HG03469 (cell line): ENCODE results near the gene CELF4.

ENCODE experiments used
- ATAC-seq: cut with Tn5 transposase; IDR thresholded peaks from one replicate; pipeline ENCODE4 v1.9.1; 2021; ENCODE audit warnings: mild to moderate bottlenecking, moderate library complexity, moderate number of reproducible peaks; ENCODE audit not compliant: unreplicated experiment

CELF4 gene

DNA sequence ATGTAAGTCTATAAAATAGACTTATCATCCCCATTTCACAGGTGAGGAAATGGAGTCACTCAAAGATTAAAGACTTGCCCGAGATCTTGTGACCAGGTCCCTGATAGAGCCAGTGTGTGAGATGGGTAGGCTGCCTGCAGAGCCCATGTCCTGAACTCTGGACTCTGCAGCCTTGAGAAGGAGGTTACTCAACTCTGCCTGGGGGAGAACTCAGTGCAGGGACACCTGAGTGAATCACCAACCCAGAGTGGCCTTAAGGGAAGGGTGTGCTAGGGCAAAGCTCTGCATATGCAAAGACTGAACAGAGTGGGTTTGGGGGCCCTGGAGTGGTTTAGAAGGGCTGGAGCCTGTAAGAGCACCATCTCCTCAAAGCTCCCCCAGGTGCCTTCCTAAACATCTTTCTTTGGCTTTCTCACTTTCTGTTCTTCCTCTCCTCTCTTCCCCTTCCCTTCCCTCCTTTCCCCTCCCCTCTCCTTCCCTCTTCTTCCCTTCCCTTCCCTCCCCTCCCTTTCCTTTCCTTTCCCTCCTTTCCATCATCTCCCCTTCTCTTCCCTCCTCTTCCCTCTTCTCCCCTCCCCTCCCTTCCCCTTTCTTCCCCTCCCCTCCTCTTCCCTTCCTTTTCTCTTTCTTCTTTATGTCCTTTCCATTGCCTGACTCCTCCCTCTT is 67.6 kb downstream of the CELF4 start:
- ATAC-seq: no peak

DNA sequence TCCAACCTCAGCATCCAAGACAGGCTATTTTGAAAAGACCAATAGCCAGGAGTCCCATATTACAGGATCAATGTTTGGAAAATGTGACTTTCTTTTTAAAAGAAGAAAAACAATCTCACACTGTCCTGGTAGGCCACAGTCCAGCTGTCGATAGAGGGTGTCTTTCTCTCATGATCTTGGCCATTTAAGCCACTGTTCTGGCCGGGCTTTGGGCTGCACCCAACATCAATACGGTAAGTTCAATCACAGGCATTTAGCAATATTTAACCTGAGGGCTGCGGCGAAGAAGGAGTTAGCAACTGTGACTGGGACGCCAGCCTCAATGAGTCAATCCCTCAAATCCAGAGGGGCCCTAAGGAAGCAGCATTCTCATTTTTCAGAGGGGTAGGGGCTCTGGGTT is 69.0 kb downstream of the CELF4 start:
- no peak for ATAC-seq

DNA sequence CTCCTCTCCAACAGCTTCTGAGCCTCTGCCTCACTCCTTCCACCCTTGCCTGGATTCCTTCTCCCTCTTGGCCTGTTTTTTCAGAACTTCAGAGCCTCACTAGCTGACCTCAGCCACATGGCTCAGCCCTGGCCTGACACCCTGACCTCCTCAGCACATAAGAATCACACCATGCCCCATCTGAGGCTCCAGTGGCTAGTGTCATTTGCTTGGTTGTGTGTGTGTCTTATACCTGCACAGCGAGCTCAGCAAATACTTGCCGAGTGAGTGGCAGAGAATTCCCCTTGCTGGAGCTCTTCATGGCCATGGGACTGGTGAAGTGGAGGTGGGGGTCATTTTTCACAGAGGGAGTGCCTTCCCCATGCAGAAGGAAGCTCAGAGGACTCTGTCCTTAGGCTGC is 70.2 kb downstream of the CELF4 start:
- ATAC-seq: no peak

DNA sequence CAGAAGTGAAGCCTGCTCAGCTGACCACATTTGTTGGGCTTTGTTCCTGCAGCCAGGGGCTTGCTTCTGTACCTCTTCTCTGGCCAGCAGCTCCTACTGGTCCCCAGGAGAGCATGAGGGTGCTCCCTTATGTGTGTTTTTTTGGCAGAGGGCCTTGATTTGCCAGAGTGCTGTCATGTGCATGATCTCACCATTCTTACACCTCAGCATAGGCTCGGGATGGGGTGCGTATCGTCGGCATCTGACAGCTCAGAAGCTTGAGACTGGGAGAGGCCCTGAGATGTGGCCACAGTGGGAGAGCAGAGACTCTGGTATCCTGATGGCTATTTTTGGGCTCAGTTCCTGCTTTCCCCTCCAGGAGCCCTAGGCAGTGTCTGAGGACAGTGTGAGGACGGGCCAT is 71.2 kb downstream of the CELF4 start:
- no peak for ATAC-seq

DNA sequence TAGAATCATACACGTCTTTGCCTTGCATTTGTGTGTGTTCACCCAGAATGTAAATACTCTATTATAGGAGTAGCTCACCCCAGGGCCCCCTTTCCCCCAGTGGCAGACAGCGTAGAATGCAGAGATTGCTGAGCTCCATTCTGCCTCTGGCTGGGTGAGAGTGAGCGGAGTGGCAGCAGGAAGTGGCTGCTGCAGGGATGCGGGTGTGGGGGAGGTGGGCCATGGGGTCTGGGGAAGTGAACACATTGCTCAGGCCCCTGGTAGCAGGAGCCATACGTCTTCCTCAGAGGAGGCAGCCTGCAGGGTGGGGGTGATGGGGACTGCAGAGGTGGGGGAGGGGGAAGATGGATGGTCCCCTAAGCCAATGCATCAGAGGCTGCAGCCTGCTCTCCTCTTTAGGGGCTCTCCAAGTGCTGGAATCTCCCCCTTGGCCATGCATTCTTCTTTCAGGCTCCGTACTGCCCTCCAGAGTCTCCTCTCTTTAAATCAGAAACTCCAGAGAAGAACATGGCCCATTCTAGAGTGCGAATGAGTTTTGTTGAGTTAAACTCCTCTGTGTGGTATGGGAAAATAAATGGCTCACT is 72.2 kb downstream of the CELF4 start:
- ATAC-seq: no peak

DNA sequence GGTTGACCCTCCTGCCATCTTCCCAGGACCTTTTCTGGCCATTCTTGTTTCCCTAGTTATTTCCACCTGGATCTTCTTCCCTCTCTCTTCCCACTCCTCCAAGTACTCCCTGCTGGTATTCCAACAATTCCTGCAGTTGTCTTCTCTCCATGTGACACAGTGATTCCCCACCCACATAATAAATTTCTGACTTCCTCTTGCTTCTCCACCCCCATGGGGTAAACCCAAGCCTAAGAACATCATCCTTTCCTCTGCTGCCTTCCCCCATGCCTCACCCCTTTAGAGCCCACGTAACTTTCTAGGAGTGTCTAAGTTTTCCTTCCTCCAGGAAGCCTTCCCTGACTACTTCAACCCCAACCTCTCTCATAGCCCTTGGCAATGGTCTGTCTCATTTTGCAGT is 72.6 kb downstream of the CELF4 start:
- ATAC-seq: no peak

DNA sequence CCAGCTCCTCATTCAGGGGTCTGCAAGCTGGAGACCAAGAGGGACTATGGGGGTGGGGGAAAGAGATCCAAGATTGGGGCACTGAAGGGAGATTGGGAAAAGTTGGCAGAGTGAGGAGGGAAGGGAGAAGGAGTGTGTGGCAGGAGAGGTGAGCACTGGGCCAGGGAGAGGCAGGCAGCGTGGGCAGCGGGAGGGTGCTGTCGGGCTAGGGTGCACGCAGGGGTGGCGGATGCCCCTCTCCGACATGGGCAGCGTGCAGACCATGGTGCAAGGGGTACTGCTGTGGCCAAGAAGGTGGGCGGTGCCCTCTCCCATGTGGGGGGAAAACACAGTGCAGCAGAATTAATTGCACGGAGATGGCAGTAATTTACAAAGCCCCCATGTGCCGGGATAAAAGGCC is 74.1 kb downstream of the CELF4 start:
- no peak for ATAC-seq

DNA sequence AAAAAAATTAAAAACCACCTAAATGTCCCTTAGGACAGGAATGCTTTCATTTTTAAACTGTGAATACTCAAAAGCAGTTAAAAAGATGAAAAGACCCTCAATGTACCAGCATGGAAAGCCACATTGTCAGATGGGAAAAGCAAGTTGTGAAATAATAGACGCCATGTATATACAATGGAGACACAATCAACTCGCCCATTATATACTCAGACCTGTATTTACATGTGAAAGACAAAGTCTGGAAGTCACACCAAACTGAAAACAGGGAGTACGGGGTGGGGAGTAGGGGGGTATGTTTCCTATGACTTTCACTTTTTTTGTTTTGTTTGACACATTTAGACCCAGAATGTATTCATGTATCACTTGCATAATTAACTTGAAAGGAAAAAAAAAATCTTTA is 75.6 kb downstream of the CELF4 start:
- no peak for ATAC-seq

DNA sequence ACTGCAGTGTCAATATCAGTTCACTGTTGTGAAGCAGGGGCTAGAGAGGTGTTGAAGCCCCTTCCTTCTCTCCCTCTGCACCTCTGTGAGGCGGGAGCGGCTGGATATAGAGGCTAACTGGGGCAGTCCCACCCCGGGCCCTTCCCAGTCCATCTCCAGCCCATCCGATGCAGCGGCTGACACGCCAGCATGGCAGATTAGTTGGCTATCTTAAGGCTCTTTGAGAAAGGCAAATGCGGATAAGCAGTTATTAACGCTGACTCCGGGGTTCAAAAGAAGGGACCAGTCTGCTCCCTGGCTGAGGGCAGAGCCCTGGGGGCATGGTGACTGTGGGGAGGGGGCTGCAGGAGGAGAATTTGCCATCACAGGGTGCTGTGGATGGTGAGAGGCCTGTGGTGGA is 76.6 kb downstream of the CELF4 start:
- ATAC-seq: no peak

DNA sequence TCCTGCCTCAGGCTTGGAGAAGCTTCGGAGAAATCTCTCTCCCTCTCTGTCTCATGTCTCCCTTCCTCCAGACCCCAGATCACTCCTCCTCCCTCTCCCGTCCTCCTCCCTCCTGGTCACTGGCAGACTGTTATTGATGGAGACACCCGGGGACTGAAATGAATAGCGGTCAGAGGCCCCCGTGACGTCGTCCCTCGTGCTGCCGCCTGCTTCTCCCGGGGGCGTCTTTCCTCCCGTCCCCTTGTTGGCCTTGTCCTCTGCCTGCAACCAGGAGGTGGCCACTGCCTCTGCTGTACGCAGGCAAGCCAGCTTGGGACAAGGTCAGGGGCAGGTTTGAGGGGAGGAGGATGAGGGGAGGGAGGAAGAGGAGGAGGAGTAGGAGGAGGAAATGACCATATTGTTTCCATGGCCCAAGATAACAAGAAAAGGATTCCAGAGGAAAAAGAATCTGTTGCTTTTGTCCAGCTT is 78.2 kb downstream of the CELF4 start:
- no peak for ATAC-seq

DNA sequence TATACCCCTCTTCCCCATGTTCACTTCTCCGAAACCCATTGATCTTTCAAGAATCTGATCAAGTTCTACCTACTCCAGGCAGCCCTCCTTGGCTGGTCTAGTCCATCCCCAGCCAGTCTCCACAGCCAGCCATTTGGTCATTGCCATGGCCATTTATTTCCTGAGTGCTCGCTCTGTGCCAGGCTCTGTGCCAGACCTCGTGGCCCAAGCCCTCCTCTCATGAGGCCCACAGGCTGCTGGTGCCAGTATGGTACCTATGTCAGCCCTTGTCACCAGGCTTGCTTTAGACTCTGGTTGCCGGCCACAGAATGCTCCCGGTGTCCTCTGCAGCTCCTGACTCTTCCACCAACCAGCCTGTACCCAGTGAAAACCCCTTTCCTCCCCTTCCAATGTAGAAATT is 78.8 kb downstream of the CELF4 start:
- ATAC-seq: no peak

DNA sequence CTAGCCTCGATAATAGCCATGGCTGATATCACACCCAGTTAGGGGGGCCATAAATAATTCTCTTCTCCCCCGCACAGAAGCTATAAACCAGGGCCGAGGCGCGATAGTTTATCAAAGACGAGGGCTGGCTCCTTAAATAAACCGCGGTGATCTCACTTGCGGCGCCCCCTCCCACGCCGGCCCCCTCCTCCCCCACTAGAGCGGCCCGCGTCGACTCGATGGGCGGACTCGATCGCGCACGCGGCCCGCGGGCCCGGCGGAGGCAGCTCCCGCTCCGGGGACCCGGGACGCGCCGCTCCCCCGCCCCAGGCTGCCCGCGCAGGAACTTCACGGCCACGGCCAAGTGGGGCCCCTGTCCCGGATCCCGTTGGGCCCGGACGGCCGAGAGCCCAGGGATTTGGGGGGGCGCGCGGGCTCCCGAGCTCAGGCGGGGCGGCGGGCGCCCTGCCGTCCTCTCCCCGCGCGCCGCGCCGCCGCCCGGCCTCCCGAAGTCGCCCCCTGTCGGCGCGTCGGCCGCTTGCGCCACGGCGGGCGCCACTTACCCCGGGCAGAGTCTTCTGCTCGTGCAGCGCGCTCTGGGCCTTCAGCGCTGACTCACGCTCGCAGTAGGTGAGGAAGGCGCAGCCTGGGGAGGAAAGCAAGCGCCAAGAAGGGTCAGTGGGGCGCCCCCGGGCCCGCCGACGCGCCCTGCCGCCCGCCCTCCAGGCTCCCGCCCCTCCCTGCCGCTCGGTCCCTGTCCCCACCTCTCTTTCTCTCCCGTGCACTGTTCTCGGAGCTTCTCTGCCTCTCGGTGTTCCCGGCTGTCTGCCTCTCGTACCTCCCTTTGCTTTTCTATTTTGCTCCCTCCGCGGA is 80.4 kb downstream of the CELF4 start:
- ATAC-seq: no peak

DNA sequence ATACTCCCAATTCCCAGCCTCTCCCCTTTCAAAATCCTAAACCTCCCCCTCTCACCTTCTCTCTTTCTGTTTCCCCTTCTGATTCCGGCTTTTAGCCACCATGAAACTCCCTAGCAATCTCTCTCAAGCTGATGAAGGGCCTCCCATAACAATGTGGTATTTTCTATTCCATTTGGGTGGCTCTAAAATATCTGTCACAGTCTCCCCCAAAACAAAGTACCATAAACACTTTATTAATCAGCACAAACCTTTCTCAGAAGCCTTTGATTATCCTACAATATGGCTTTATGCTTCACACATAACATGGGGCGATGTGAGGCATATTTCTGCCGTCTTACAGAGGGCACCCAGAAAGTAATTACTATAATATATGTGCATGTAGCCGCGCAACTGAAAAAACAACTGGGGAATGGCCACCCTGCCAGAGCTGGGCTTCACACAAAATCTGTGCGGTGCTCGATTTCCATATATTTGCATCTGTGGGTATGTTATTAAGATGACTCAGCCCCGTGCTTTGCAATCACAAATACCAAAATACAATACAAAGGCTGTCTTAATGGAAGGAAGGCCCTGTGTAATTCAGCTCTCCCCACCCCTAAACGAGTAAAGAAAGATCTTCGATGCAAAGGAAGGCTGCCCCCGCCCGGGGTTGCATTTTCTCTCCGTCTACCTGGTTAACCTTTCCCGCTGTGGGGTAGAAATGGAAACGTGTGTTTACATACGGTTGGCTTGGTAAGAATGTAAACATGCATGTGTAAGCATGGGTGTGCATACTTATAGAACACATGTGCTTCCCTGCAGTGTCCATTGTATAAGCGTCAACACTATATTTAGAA is 81.4 kb downstream of the CELF4 start:
- no peak for ATAC-seq

DNA sequence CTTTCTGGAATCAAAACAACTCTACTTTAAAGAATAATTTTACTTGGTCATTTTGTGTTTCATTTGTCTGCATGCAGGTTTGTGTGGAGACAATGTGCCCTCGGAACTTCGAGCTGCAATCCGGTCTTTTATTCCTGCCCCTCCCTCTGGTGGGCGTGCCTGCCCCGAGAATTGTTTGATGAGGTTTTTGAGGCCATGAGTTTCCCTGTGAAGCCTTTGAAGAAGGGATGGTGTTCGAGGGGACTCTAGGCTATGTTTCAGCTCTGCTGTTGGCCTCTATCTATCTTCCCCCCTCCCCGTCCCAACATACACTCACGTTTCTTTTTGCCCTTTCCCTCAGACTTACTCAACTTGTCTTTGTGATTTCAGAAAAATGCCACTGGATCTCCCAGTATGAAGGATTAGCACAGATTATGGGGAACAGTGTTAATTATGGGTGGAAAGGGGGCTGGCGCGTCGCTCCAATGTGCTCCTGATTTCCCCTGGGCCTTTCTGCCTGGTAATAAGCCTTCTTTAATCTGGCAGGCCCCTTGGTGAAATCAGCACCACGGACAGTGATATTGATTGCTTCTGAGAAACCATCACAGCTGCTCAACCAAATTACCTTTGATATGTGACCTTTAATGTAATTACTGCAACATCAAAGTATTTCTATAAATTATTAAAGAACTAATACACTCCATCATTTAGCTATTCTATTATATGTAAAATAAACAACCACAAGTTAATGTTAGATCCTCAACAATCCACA is 82.2 kb downstream of the CELF4 start:
- ATAC-seq: no peak

DNA sequence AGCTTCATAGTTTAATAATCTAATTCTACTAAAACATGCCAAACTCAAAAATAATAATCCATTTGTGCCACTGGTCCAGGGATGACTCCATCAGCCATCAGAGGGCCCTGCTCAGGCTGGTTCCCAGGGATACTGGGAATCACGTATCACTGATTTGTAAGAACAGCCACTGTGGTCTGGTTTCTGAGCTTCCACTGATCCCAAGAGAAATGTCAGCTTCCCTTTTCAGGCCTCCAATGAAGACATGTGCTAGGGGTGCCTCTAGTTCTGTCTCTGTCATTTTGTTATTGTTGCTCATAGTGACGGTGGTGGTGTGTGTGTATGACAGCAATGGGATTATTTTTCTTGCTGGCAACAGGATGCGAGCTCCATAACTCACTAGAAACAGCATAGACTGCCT is 83.2 kb downstream of the CELF4 start:
- no peak for ATAC-seq

DNA sequence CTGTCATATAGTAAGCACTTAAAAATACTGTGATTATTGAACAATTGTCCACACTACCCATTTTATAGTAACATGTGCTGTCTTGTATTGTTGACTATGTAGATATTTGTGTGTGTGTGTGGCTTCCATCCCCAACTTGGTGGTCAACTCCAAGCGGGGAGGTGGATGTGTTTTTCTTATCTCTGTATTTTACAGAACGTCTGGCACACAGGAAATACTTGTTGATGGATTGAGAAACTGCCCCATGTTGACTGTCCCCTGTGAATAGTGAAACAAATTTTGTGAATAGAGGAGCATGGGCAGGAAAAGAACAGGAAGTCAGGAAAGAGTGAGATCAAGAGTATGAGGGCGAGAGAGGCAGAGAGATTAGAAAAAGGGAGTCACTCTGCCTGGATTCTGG is 83.6 kb downstream of the CELF4 start:
- no peak for ATAC-seq

DNA sequence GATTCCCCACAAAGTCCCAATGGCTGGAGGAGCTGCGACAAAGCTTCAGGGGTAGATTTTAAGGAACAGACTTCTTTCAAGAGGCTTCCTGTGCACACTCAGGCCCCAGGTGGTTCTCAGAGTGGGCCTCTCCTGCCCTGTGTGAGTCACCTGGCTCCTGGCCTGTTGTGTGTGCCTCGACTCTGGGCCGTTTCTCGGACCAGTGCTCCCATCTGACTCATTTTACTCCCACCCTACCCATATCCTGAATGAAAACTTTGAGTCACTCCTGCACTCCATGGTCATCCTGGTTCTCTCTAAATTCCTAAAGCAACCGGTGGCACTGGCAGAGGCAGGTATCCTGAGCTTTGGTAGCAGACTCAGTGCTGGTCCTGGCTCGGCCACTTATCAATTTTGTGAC is 84.1 kb downstream of the CELF4 start:
- ATAC-seq: no peak

DNA sequence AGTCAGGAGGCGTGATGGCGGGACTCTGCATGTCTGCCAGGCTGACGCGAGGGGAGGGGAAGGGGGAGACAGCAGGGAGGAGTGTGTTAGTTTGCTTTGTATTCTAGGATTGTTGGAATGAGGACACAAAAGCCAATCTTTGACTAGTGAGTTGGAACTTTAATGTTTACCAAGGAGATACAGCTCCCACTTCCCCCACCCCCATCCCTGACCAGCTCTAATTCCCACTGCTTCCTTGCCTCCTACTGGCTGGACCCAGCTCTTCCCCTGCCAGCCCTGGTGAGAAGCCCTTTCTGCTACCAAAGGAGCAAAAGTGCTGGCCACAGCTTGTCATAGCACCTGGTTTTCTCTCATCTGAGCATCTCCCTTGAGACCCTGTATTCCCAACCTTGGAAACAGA is 84.5 kb downstream of the CELF4 start:
- no peak for ATAC-seq

DNA sequence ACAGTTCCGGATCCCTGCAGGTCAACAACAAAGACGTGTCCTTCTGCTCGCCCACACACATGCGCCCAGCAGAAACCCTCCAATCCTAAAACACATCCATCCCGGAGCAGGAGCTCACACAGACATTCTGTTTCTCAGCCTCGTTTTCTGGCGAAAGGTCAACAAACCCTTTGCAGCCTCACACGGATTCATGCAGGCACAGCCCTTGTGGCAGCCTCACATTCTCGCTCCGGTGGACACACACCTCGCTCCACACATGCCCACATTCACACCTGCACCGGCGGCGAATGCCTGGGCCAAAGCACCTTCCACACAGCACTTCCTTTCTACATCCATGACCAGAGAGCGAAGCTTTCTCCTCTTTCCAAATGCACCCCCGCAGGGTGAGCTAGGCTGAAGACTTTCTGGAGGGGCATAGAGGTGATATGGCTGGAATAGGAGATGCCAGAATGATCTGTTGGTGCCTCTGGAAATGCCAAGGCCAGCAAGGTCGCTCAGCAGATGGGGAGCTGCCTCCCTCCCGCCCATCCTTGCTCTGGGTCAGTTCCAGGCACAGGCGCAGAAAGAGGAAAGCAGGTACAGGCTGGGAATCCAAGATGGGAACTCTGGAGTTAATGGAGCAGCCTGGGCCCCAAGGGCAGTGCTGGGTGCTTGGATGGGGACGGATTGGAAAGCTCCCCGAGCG is 88.8 kb downstream of the CELF4 start:
- ATAC-seq: no peak

DNA sequence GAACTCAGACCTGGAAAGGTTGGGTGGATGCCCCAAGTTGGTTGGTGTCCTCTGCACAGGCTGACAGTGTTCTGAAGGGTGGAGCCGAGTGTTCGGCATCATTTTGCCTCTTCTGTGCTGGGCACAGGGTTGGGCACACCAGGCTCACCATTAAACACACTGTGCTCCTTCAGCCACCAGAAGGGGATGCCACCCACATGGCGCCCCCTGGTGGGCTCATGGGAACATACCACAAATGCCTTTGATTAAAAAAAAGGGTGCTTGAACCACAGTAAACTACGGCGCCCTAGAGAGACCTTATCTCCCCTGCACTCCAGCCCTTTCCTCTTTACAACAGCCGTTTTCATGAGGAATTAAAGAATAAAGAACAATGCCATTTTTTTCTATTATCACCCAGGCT is 89.4 kb downstream of the CELF4 start:
- ATAC-seq: no peak
